Transverse colon (tissue), 4 donors: ENCODE measurements around the gene DMBT1. TPM values are rescaled to one million over a fixed set of nuclear protein-coding genes. Genes with fewer than 3 reads are reported as not detected.

Source experiments
- DNase-seq: peaks from one replicate; pipeline ENCODE4 v3.0.0-alpha.2; 2019
- H3K27ac ChIP-seq, 4 donors: fragments of 200-600 bp; sonication (generic); 2 replicates each; pipeline ENCODE4 v1.5.1; 2016 to 2018; ENCODE audit warnings: inconsistent platforms in 4 of 4
- H3K27me3 ChIP-seq: fragments of 200-600 bp; sonication (generic); 2 replicates; pipeline ENCODE4 v1.5.1; 2017; ENCODE audit warnings: inconsistent platforms
- H3K36me3 ChIP-seq, 4 donors: fragments of 200-600 bp; sonication (generic); 2 replicates each; pipeline ENCODE4 v1.5.1; 2017 to 2019; ENCODE audit warnings: inconsistent platforms in 4 of 4
- H3K4me1 ChIP-seq, 4 donors: fragments of 200-600 bp; sonication (generic); 2 replicates each; pipeline ENCODE4 v1.5.1; 2017 to 2020; ENCODE audit warnings: inconsistent platforms in 4 of 4
- H3K4me3 ChIP-seq, 4 donors: fragments of 200-600 bp; sonication (generic); 1 replicate in 1 of 4; 2 replicates in 3 of 4; pipeline versions ENCODE4 v1.5.1 to v1.6.1; 2017 to 2019; ENCODE audit warnings: inconsistent platforms in 4 of 4
- H3K9me3 ChIP-seq, 2 donors: fragments of 200-600 bp; sonication (generic); 2 replicates each; pipeline ENCODE4 v1.5.1; 2017 to 2019; ENCODE audit warnings: inconsistent platforms in 2 of 2
- CTCF ChIP-seq, 5 experiments: fragments of 200-600 bp in 3 of 5; fragments of 450-650 bp in 2 of 5; sonication (generic) in 3 of 5; IDR thresholded peaks; 1 replicate in 2 of 5; 2 replicates in 3 of 5; pipeline ENCODE4 v1.5.1; 2016 to 2017; ENCODE audit warnings: antibody characterized with exemption in 5 of 5, inconsistent platforms in 3 of 5, mild to moderate bottlenecking in 2 of 5, moderate library complexity in 1 of 5
- EP300 ChIP-seq: sonication (generic); formaldehyde crosslinking; IDR thresholded peaks from one replicate; pipeline ENCODE4 v1.6.1; 2017; ENCODE audit warnings: antibody characterized with exemption, low read depth
- POLR2A ChIP-seq: fragments of 450-650 bp; IDR thresholded peaks from one replicate; pipeline ENCODE4 v1.6.1; 2016; ENCODE audit warnings: antibody characterized with exemption, mild to moderate bottlenecking, moderate library complexity
- POLR2AphosphoS5 ChIP-seq, 3 donors: sonication (generic); formaldehyde crosslinking; IDR thresholded peaks; one replicate each; pipeline ENCODE4 v1.6.1; 2016; ENCODE audit warnings: antibody characterized with exemption in 3 of 3
- WGBS, 2 donors: methylation state at CpG; one replicate each; pipeline ENCODE4 v1.1.5; 2018; ENCODE audit warnings: low coverage in 1 of 2; 5-methylcytosine and 5-hydroxymethylcytosine counted together
- in situ Hi-C, 4 donors: fragments of 200-750 bp; cut with MboI; loops; one replicate each; pipeline versions ENCODE4 v1.15.0 to v1.15.1; 2017; ENCODE audit warnings: low sequenced_read_pairs in 3 of 4, low pct_ligation_motif_present in 1 of 4, low pct_unique_long_range_greater_than_20kb in 1 of 4
- intact Hi-C: fragments of 100-400 bp; cut with DNase I; formaldehyde crosslinking; loops from one replicate; pipeline ENCODE4 v1.15.1; 2023; ENCODE audit warnings: low total_unique reads
- total RNA-seq, 4 donors: library from RNA; depleted of rRNA; stranded (reverse); fragments of >200 nt; gene quantifications; one replicate each; pipeline ENCODE4 v1.1.0, GENCODE V29; 2016

Gene DMBT1
- 100 to 1,000 TPM in 1 of 4 donors, 10 to 100 TPM in 3; 42.2 to 124 (median 68.5) TPM for total RNA-seq

GRCh38 chr10:122560279-122560804, at the start of gene DMBT1:
Gene DMBT1 (plus strand): TSS chr10:122560754. CDS start chr10:122560771, 17 bp downstream.
- H3K4me3 ChIP-seq = no peak within 1 kb of the TSS
- intact Hi-C loops = loop anchor here (10.0 kb wide), 1 partner anchor 126 kb away; no protein-coding TSS in a partner anchor

DNA sequence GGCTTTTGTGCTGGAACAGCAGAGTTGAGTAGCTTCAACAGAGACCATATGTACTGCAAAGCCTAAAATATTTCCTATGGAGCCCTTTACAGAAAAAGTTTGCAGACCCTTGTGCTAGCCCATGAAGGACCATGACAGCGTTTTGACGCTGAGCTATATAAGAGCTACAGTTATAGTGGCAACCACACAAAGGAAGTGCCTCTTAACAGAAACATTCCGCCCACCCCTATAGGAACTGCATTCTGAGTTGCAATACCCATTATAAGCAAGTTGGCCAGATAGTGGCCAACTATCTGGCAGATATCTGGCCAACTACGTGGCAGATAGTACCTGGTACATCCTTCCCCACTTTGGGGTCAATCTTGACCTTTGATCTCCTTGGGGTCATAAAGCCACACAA, 47.5 kb upstream of the DMBT1 start:
- 79 to 94% methylated on average over 3 to 4 of the region's 4 CpGs for WGBS, 2 donors
- DNase-seq = no peak
- no peaks in the 10 kb centered on the region for H3K9me3 ChIP-seq
- no peaks in the 10 kb centered on the region for H3K36me3 ChIP-seq
- no peaks in the 10 kb centered on the region for H3K4me1 ChIP-seq
- no peak for TF ChIP-seq CTCF (IDR thresholded peaks at IDR 0.05)
- TF ChIP-seq POLR2A = no peak
- TF ChIP-seq POLR2AphosphoS5 (IDR thresholded peaks at IDR 0.05) = no peak
- no peak for TF ChIP-seq EP300
- no peak overlapping the region for H3K27ac ChIP-seq
- H3K4me3 ChIP-seq = no peak overlapping the region
- in situ Hi-C loops (no loop called here), intact Hi-C loops (no loop called here)
- no peaks in the 10 kb centered on the region for H3K27me3 ChIP-seq

More at GRCh38 chr10:122560279-122560804, at the start of gene DMBT1:
- Histone ChIP-seq H3K36me3 (no peaks in the 10 kb centered on the region), H3K27me3 (peaks cover 8% of the 10 kb centered on the region), H3K27ac (no peak within 1 kb of the TSS), H3K4me1 (peaks cover 0 to 5% (median 0%) of the 10 kb centered on the region in 4 donors), H3K9me3 (no peaks in the 10 kb centered on the region)
- no peak for DNase-seq
- TF ChIP-seq POLR2A (no peak), CTCF (IDR thresholded peaks at IDR 0.05) (no peak), POLR2AphosphoS5 (IDR thresholded peaks at IDR 0.05) (no peak), EP300 (no peak)
- 20 to 31% methylated on average over 2 to 4 of the region's 4 CpGs for WGBS, 2 donors
- in situ Hi-C loops = loop anchor here (10.0 to 25.0 kb wide), 3 partner anchors 116 to 273 kb away; no protein-coding TSS in a partner anchor

DNA sequence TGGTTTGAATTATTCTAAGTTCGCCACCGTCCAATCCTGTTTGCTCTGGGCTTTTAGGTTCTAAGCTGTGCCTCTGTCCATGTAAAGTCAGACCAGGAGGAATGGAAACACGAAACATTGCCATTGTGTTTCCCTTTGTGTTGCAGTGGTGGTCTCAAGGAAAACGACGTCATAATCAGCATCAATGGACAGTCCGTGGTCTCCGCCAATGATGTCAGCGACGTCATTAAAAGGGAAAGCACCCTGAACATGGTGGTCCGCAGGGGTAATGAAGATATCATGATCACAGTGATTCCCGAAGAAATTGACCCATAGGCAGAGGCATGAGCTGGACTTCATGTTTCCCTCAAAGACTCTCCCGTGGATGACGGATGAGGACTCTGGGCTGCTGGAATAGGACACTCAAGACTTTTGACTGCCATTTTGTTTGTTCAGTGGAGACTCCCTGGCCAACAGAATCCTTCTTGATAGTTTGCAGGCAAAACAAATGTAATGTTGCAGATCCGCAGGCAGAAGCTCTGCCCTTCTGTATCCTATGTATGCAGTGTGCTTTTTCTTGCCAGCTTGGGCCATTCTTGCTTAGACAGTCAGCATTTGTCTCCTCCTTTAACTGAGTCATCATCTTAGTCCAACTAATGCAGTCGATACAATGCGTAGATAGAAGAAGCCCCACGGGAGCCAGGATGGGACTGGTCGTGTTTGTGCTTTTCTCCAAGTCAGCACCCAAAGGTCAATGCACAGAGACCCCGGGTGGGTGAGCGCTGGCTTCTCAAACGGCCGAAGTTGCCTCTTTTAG, 46.3 kb upstream of the DMBT1 start:
- intact Hi-C loops (no loop called here), in situ Hi-C loops (no loop called here)
- Histone ChIP-seq H3K9me3 (no peaks in the 10 kb centered on the region), H3K4me1 (no peaks in the 10 kb centered on the region), H3K4me3 (no peak overlapping the region), H3K27me3 (no peaks in the 10 kb centered on the region), H3K36me3 (no peaks in the 10 kb centered on the region), H3K27ac (no peak overlapping the region)
- TF ChIP-seq EP300 (no peak), POLR2AphosphoS5 (IDR thresholded peaks at IDR 0.05) (no peak), POLR2A (no peak), CTCF (IDR thresholded peaks at IDR 0.05) (no peak)
- 90 to 93% methylated on average over 5 to 22 of the region's 22 CpGs for WGBS, 2 donors
- DNase-seq = no peak

- Histone ChIP-seq H3K9me3 (no peaks in the 10 kb centered on the region), H3K4me1 (no peaks in the 10 kb centered on the region), H3K36me3 (no peaks in the 10 kb centered on the region), H3K27ac (no peak overlapping the region), H3K4me3 (no peak overlapping the region), H3K27me3 (no peaks in the 10 kb centered on the region)
- intact Hi-C loops (no loop called here), in situ Hi-C loops (no loop called here)
- 83% methylated on average over 5 of the region's 5 CpGs; no CpG with 5 or more reads in 1 of the 2 donors for WGBS, 2 donors
- TF ChIP-seq POLR2A (no peak), EP300 (no peak), POLR2AphosphoS5 (IDR thresholded peaks at IDR 0.05) (no peak)
- DNase-seq = no peak
Observed at GRCh38 chr10:122515022-122515424, 45.5 kb upstream of the DMBT1 start.
